Measurements from ENCODE around the gene SCO2. TPM values are rescaled to one million over a fixed set of nuclear protein-coding genes. Genes with fewer than 3 reads are reported as not detected.

The SCO2 gene
- total and polyA plus RNA-seq, 2 of the 13 experiments (the other 11 are each of a cell fraction or from before 2014, with no cell fraction given): 0.32 to 3.7 TPM

DNA sequence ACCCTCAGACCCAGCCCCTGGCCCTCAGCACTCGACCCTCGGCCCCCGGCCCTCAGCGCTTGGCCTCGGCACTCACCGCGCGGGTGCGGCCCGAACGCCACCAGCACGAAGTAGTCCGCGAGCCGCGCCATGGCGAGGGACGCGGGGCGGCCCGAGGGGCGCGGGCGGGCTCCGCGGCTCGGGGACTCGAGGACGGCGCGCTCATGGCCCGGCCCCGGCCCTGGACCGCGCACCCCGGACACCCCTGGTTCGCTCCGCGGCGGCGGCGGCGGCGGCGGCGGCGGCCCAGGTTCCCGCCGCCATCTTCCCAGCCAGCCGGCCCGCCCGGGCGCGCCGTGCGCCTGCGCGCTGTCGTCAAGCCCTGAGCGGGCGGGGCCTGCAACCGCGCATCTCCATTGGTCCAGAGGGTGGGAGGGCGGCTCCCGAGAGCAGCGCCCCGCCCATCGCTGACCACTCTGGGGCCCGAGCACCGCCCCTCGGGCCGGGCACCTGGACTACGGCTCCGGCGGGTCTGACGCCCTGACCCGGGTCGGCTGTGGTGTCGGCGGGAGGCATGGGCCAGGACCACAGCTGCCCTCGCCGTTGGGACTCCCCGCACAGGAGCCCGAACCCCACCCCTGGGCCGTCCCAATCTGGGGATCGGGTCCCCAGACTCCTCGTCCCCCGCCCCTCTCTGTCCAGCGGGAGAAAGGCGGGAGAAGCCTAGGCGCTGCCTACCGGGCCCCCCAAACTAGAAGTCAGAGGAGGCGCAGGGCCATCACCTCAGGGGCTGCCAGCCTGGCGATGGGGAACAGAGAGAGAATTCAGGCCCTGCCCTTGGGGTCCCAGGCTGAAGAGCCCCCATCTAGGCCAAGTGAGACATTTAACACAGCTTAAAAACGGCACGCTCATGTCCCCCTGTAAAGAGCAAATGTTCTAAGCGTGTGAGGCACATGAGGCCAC is 50.4 kb downstream of the SCO2 start, which contains the start of gene SBF1 (continued):
- TF ChIP-seq, protein P1, sequence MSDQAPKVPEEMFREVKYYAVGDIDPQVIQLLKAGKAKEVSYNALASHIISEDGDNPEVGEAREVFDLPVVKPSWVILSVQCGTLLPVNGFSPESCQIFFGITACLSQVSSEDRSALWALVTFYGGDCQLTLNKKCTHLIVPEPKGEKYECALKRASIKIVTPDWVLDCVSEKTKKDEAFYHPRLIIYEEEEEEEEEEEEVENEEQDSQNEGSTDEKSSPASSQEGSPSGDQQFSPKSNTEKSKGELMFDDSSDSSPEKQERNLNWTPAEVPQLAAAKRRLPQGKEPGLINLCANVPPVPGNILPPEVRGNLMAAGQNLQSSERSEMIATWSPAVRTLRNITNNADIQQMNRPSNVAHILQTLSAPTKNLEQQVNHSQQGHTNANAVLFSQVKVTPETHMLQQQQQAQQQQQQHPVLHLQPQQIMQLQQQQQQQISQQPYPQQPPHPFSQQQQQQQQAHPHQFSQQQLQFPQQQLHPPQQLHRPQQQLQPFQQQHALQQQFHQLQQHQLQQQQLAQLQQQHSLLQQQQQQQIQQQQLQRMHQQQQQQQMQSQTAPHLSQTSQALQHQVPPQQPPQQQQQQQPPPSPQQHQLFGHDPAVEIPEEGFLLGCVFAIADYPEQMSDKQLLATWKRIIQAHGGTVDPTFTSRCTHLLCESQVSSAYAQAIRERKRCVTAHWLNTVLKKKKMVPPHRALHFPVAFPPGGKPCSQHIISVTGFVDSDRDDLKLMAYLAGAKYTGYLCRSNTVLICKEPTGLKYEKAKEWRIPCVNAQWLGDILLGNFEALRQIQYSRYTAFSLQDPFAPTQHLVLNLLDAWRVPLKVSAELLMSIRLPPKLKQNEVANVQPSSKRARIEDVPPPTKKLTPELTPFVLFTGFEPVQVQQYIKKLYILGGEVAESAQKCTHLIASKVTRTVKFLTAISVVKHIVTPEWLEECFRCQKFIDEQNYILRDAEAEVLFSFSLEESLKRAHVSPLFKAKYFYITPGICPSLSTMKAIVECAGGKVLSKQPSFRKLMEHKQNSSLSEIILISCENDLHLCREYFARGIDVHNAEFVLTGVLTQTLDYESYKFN (CRISPR knock-in tag; conservative IDR thresholded peaks at IDR 0.05): no peak
- TF ChIP-seq RBFOX2 (IDR thresholded peaks at IDR 0.05; ENCODE audit: low read depth, low read length): peak; percentile 83
- peak; percentile 33; the same call in 1 of the 2 replicates for TF ChIP-seq YEATS2 (CRISPR knock-in tag; IDR thresholded peaks at IDR 0.05; ENCODE audit: borderline replicate concordance)
- TF ChIP-seq TP53 (CRISPR knock-in tag; conservative IDR thresholded peaks at IDR 0.05): no peak
- TF ChIP-seq, protein P2, sequence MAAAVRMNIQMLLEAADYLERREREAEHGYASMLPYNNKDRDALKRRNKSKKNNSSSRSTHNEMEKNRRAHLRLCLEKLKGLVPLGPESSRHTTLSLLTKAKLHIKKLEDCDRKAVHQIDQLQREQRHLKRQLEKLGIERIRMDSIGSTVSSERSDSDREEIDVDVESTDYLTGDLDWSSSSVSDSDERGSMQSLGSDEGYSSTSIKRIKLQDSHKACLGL (CRISPR knock-in tag; IDR thresholded peaks at IDR 0.05): no peak; the same call in none of the 2 replicates
- TF ChIP-seq ZNF333 (CRISPR knock-in tag; IDR thresholded peaks at IDR 0.05; ENCODE audit: borderline replicate concordance): no peak
- no peak for TF ChIP-seq ZNF496 (CRISPR knock-in tag; IDR thresholded peaks at IDR 0.05; ENCODE audit: insufficient replicate concordance)
- no peak for TF ChIP-seq EEA1 (CRISPR knock-in tag; IDR thresholded peaks at IDR 0.05; ENCODE audit: borderline replicate concordance)
- TF ChIP-seq MLLT10 (CRISPR knock-in tag; IDR thresholded peaks at IDR 0.05): no peak
- no peak for TF ChIP-seq ZKSCAN1 (IDR thresholded peaks at IDR 0.05; ENCODE audit: low read length)

Data from HepG2 (cell line).